Measurements from ENCODE around the gene CEP120.
"Not testable (repeated sequence)": the region's sequence is repeated elsewhere in the genome, so short reads cannot be mapped to it uniquely, and the experiment has no call there.

CEP120 gene

DNA sequence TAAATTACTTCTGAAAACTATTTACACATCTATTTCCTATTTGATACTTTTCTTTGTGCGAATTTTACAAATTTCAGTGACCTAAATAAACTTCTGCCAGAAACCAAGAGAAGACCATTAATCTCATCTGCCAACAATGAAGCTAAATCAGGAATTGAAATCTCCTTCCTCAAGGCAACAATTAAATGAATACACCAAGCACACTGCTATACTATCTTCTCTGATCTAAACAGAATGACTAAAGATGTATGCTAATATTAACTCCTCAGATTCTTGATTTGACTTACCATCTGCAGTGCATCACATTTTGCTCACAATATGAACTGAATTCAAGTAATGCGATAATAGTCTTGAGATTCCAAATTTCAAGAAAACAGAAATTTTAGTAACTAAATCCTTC is 82.3 kb downstream of the CEP120 start:
- DNase-seq (ENCODE audit: extremely low spot score, insufficient read length, low read depth) (no peak), FAIRE-seq (no peak)

DNA sequence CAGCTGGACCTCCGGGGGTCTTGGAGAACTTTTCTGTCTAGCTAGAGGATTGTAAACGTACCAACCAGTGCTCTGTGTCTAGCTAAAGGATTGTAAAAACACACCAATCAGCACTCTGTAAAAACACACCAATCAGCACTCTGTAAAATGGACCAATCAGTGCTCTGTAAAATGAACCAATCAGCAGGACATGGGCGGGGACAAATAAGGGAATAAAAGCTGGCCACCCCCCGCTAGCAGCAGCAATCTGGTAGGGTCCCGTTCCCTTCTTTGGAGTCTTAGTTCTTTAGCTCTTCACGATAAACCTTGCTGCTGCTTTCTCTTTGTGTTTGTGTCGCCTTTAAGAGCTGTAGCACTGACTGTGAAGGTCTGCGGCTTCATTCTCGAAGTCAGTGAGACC is 114.8 kb downstream of the CEP120 start:
- FAIRE-seq; DNase-seq (ENCODE audit: extremely low spot score, insufficient read length, low read depth): not testable (repeated sequence)

DNA sequence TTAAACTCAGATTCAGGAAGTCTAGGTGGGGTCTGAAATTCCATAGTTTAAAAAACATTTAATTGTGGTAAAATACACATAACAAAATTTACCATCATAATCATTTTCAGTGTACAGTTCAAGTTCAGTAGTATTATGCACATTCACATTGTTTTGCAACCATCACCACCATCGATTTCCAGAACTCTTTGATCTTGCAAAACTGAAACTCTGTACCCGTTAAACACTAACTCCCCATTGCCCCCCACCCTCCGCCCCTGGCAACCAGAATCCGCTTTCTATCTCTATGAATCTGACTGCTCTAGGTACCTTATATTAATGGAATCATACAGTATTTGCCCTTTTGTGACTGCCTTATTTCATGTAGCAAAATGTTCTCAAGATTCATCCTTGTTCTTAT is 117.5 kb downstream of the CEP120 start:
- no peak for DNase-seq (ENCODE audit: extremely low spot score, insufficient read length, low read depth)
- FAIRE-seq, result no peak

DNA sequence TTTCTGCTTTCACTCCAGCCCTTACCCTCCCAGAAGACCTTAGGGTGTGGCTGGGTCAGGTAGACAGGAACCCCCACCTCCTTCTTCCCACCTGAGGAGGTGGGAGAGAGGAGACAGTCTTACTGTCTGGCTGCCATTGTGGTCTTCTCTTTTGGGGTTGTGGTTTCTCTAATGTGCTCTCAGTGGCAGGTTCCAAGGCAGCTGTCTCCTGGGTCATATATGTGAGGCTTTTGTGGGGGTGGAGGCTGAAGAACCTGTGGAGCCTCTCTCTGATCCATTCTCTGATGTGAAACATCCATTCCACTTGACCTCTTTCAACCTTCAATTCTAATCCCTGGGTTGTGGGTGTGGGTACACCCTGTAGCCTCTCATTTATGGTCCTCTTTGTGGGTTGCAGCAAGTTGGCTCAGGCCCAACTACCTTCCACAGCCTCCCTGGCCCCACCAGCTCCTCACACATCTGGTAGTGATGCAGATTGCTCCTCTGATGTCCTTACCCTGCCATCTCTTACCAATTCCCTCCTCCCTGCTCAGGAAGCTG is 118.4 kb downstream of the CEP120 start:
- no peak for FAIRE-seq

DNA sequence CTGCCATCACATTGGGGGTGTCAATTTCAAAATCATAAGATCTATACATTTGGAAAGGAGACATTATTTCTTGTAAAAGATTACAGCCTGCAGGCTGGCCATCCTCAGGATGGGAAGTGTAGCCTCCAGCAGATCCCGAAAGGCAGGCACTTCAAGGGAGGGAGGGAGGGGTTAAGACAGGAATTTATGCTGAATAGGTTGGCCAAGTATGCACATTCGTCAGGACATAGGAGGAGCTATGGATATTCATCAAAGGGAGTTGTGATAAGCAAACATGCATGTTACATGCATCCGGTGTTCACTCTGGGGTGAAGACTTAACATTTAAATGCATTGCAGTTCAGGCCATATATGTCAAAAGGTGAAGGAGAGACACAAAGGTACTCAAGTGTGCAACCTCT is 119.4 kb downstream of the CEP120 start:
- DNase-seq (ENCODE audit: extremely low spot score, insufficient read length, low read depth), result no peak
- no peak for FAIRE-seq

More for the DNA sequence above, 118.4 kb downstream of the CEP120 start:
- no peak for DNase-seq (ENCODE audit: extremely low spot score, insufficient read length, low read depth)

DNA sequence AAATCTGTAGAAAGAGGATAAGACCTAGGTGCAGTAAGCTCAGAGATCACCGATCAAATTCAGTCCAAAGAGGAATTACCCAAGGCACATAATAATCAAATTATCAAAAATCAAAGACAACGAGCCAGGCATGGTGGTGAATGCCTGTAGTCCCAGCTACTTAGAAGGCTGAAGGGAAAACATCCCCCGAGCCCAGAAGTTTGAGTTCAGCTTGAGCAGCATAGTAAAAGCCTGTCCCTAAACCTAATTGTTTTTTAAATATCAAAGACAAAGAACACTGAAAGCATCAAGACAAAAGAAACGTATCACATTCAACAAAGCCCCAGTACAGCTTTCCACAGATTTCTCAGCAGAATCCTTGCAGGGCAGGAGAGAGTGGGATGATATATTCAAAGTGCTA is 122.9 kb downstream of the CEP120 start:
- no peak for FAIRE-seq
- no peak for DNase-seq (ENCODE audit: extremely low spot score, insufficient read length, low read depth)

DNA sequence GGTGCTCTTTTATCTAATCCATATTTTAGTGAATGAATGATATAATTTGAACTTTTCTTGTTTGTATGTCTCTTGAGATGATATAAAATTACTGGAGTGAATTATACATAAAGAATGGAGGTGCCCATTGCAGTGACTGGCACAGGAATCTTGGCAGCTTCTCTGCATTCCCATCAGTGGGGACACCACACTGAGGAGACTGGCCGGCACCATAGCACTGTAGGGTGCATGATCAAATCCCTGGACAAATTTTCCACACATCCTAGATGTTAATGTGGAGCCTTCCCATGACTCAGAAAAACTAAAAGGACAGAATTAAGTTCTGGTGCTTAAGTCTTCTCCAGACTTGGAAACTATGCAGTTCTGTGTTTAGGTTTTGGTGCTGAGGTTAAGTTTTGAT is 124.1 kb downstream of the CEP120 start:
- FAIRE-seq, result no peak

DNA sequence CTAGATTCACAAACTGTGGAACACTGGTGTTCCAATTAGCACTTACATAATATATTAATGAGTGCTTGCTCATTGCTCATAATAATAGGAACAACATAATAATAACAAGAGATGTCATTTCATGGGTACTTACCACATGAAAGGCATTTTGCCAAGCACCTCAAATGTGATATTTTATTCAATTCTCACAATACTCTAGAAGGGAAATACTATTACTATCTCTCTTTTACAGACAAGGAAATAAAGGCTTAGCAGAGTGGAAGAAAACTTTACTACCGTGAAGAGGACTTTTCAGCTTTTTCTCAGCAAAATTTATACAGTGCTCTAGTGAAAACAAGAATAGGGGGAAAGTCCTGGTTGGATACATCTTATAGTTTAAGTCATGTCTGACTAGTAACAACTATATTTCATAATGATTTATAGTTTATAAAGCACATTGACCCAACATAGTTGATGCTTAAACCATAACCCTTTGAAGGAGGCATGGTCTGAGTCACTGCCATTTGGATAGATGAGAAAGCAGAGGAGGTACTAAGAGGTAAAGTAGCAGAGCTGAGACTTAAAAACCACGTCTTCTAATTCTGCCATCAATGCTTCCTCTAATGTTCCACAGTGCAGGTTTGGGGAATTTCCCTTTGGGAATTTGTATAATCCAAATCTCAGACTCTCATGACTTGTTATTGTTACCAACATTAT is 124.7 kb downstream of the CEP120 start:
- DNase-seq (ENCODE audit: extremely low spot score, insufficient read length, low read depth), result no peak
- no peak for FAIRE-seq

More for the DNA sequence above, 124.1 kb downstream of the CEP120 start:
- no peak for DNase-seq (ENCODE audit: extremely low spot score, insufficient read length, low read depth)

DNA sequence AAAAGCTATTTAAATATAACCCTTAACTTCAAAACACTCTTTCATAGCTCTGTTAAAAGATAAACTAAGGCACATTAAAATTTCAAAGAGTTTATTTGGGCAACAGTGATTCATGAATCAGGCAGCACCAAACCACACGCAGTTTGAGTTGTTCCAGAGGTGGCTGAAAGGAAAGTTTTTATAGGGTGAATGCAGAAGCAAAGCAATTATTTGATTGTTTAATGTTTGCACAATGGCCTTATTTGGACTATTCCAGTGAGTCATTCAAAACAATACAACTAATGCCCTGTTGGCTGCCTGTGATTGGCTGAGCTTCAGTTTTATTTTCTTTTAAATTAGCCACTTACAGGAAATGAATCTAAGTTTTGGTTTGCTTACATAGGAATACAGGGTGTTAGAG is 125.3 kb downstream of the CEP120 start:
- no peak for DNase-seq (ENCODE audit: extremely low spot score, insufficient read length, low read depth)

DNA sequence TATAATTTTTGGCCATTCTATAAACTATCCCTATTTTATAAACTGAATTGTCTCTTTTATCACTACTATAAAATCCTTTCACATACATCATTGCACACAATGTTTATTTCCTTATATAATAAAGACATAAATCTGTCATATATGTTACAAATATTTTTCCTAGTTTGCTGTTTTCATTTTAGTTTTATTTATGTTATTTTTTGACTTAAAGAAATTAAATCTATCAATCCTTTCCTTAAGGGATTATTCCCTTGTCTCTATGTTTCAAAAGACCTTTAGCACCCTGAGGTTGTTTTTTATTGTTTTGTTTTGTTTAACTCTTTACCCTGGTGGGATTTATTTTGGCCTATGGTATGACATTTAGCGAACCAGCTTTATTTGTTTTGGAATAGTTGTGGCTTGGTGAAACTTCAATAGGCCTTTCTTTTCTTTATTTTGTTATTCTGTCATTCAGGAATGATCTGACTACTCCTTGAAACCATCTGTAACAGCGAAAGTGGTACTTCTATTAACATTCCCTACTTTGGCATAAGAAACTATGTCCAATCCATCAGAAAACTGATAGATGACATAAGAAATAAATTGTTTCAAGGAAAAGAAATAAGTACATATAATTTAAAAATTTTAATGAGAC is 125.9 kb downstream of the CEP120 start:
- FAIRE-seq, result no peak
- no peak for DNase-seq (ENCODE audit: extremely low spot score, insufficient read length, low read depth)

More for the DNA sequence above, 125.3 kb downstream of the CEP120 start:
- FAIRE-seq, result no peak
